GM18951 (cell line): ENCODE data around the gene WNK2.
"Not testable (repeated sequence)": the region's sequence is repeated elsewhere in the genome, so short reads cannot be mapped to it uniquely, and the experiment has no call there.

Experiments
- POLR2A ChIP-seq: IDR thresholded peaks from 4 replicates; pipeline ENCODE4 v1.6.1; 2011; ENCODE audit warnings: mild to moderate bottlenecking; ENCODE audit not compliant: insufficient read length, insufficient read depth; ENCODE audit errors: extremely low read depth
- in situ Hi-C: fragments of 300-500 bp; cut with MboI; formaldehyde crosslinking; loops from one replicate; pipeline ENCODE4 v1.12.0; 2022; ENCODE audit warnings: low sequenced_read_pairs, mixed read lengths, inconsistent platforms; ENCODE audit not compliant: unreplicated experiment

The WNK2 gene

GRCh38 chr9:93183663-93184431 lies at the start of gene WNK2:
Gene WNK2, plus strand, starts transcription at chr9:93184139. Its CDS starts 791 bp downstream, at chr9:93184930.
- in situ Hi-C loops = no loop called here

GRCh38 chr9:93134740-93135444 lies 49.0 kb upstream of the WNK2 start:
- in situ Hi-C loops = no loop called here
- TF ChIP-seq POLR2A = no peak

More at GRCh38 chr9:93183663-93184431, at the start of gene WNK2:
- no peak for TF ChIP-seq POLR2A

- in situ Hi-C loops = no loop called here
- no peak for TF ChIP-seq POLR2A
Measured at GRCh38 chr9:93136011-93136440, 47.9 kb upstream of the WNK2 start.

- in situ Hi-C loops = no loop called here
- TF ChIP-seq POLR2A = no peak
Measured at GRCh38 chr9:93137362-93137761, 46.6 kb upstream of the WNK2 start.

- in situ Hi-C loops = no loop called here
- no peak for TF ChIP-seq POLR2A
Measured at GRCh38 chr9:93138171-93138764, 45.7 kb upstream of the WNK2 start.

- no peak for TF ChIP-seq POLR2A
- in situ Hi-C loops = no loop called here
Measured at GRCh38 chr9:93139365-93140182, 44.4 kb upstream of the WNK2 start.

- no peak for TF ChIP-seq POLR2A
- in situ Hi-C loops = no loop called here
Measured at GRCh38 chr9:93141771-93142483, 42.0 kb upstream of the WNK2 start.

GRCh38 chr9:93143830-93144530 lies 40.0 kb upstream of the WNK2 start:
- in situ Hi-C loops = no loop called here
- TF ChIP-seq POLR2A = no peak

GRCh38 chr9:93146696-93147095 lies 37.2 kb upstream of the WNK2 start:
- in situ Hi-C loops = not testable (repeated sequence)

GRCh38 chr9:93147632-93148031 lies 36.3 kb upstream of the WNK2 start:
- in situ Hi-C loops = no loop called here
- TF ChIP-seq POLR2A = no peak

- in situ Hi-C loops = no loop called here
- TF ChIP-seq POLR2A = no peak
Measured at GRCh38 chr9:93148721-93149120, 35.2 kb upstream of the WNK2 start.

GRCh38 chr9:93149361-93149760 lies 34.6 kb upstream of the WNK2 start:
- in situ Hi-C loops = no loop called here
- TF ChIP-seq POLR2A = no peak
